ENCODE results near the gene LIN28B. TPM values are rescaled to one million over a fixed set of nuclear protein-coding genes. Genes with fewer than 3 reads are reported as not detected.
"Not testable (repeated sequence)": the region's sequence is repeated elsewhere in the genome, so short reads cannot be mapped to it uniquely, and the experiment has no call there.

LIN28B gene
- total and polyA plus RNA-seq, 2 of the 4 experiments (the other 2 are of a cell fraction): not detected

DNA sequence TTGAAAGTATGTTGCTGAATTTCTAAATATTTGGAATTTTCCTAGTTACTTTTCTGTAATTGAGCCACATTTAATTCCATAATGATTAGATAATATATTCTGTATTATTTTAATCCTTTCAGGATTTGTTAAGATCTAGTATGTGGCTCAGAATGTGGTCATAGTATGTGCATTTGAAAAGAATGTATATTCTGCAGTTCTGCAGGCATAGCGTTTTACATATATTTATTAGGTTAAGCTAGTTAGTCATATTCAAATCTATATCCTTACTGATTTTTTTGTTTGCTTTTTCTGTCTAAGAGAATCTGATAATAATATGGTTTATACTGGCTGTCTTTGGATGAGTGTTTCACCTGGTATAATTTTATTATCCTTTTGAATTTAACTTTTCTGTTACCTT is 33.2 kb downstream of the LIN28B start:
- Histone ChIP-seq H4K5ac (ENCODE audit: low read depth, low read length) (no peak overlapping the region), H3K27me3 (ENCODE audit: control insufficient read depth, insufficient read depth, low read length) (no peaks in the 10 kb centered on the region), H4K91ac (ENCODE audit: insufficient read depth, low read depth, low read length) (no peak overlapping the region), H3K23ac (ENCODE audit: low read depth, low read length) (no peak overlapping the region), H3K9me3 (ENCODE audit: control insufficient read depth, insufficient read depth, low read length) (no peaks in the 10 kb centered on the region), H4K20me1 (ENCODE audit: insufficient read depth, low read length) (no peaks in the 10 kb centered on the region), H4K8ac (ENCODE audit: low read depth in 2 of 2, low read length in 2 of 2) (no peak overlapping the region), H2AK5ac (ENCODE audit: low read depth, low read length) (no peak overlapping the region), H3K27ac (ENCODE audit: insufficient read depth, low read length) (no peak overlapping the region), H3K4me3 (ENCODE audit: insufficient read depth, low read depth, low read length) (no peak overlapping the region), H2BK120ac (ENCODE audit: low read depth, low read length) (no peak overlapping the region), H3K79me1 (ENCODE audit: low read depth in 1 of 2, low read length in 2 of 2) (no peaks in the 10 kb centered on the region), H2AFZ (replicated peaks; ENCODE audit: low read length, poor library complexity) (no peak overlapping the region), H2BK20ac (ENCODE audit: low read depth, low read length) (no peak overlapping the region), H3K4me1 (ENCODE audit: control insufficient read depth, insufficient read depth, low read length) (no peaks in the 10 kb centered on the region), H3K9me1 (ENCODE audit: insufficient read depth, low read length) (no peaks in the 10 kb centered on the region), H2BK5ac (ENCODE audit: low read depth, low read length, poor library complexity, severe bottlenecking) (no peak overlapping the region), H3K56ac (ENCODE audit: extremely low read depth, insufficient read depth, low read length) (no peak overlapping the region), H3K4ac (ENCODE audit: low read depth, low read length) (no peak overlapping the region), H2BK15ac (ENCODE audit: low read depth, low read length) (no peak overlapping the region), H3K36me3 (ENCODE audit: control insufficient read depth, insufficient read depth, low read length) (no peaks in the 10 kb centered on the region), H2AK9ac (replicated peaks; ENCODE audit: low read depth, low read length, poor library complexity) (no peak overlapping the region), H3K18ac (ENCODE audit: low read depth, low read length) (no peak overlapping the region), H3K14ac (replicated peaks; ENCODE audit: low read depth, low read length) (no peak overlapping the region), H3K4me2 (ENCODE audit: low read depth, low read length) (no peak overlapping the region), H3K9ac (ENCODE audit: low read depth, low read length) (no peak overlapping the region)
- TF ChIP-seq RAD21 (IDR thresholded peaks at IDR 0.05; ENCODE audit: low read length) (no peak), CEBPB (IDR thresholded peaks at IDR 0.05; ENCODE audit: low read depth, low read length) (no peak), CHD1 (IDR thresholded peaks at IDR 0.05; ENCODE audit: low read depth, low read length) (no peak)
- TF ChIP-seq, protein P1, sequence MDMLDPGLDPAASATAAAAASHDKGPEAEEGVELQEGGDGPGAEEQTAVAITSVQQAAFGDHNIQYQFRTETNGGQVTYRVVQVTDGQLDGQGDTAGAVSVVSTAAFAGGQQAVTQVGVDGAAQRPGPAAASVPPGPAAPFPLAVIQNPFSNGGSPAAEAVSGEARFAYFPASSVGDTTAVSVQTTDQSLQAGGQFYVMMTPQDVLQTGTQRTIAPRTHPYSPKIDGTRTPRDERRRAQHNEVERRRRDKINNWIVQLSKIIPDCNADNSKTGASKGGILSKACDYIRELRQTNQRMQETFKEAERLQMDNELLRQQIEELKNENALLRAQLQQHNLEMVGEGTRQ (IDR thresholded peaks at IDR 0.05; ENCODE audit: low read depth, low read length): no peak
- in situ Hi-C loops (cut with MboI; ENCODE audit: low sequenced_read_pairs) (no loop called here), dilution Hi-C loops (cut with HindIII; ENCODE audit: low sequenced_read_pairs, unreplicated experiment) (no loop called here), intact Hi-C loops (cut with micrococcal nuclease) (no loop called here)
- POLR2A ChIA-PET (ENCODE audit: unreplicated experiment): no interaction called here
- CTCF ChIA-PET: no interaction called here
- BruUV-seq (replicated peaks): no TSS peak
- DNase-seq (no peak), ATAC-seq (ENCODE audit: low read depth) (no peak)
- WGBS, 2 experiments (ENCODE audit: extremely low coverage in 2 of 2, insufficient read length in 1 of 2): no CpG with 5 or more reads among the region's 1 CpG

- H3K9me1 ChIP-seq (ENCODE audit: insufficient read depth, low read length); in situ Hi-C loops (cut with MboI; ENCODE audit: low sequenced_read_pairs): not testable (repeated sequence)
Observed at GRCh38 chr6:104991062-104991461, 34.2 kb downstream of the LIN28B start.

More at GRCh38 chr6:104991062-104991461, 34.2 kb downstream of the LIN28B start:
- dilution Hi-C loops (cut with HindIII; ENCODE audit: low sequenced_read_pairs, unreplicated experiment); ATAC-seq (ENCODE audit: low read depth); H3K18ac ChIP-seq (ENCODE audit: low read depth, low read length); H2BK15ac ChIP-seq (ENCODE audit: low read depth, low read length); BruUV-seq (replicated peaks); POLR2A ChIA-PET (ENCODE audit: unreplicated experiment); H2BK20ac ChIP-seq (ENCODE audit: low read depth, low read length); H3K4ac ChIP-seq (ENCODE audit: low read depth, low read length); H3K36me3 ChIP-seq (ENCODE audit: control insufficient read depth, insufficient read depth, low read length); H3K4me1 ChIP-seq (ENCODE audit: control insufficient read depth, insufficient read depth, low read length); H4K91ac ChIP-seq (ENCODE audit: insufficient read depth, low read depth, low read length); H2AK5ac ChIP-seq (ENCODE audit: low read depth, low read length); H4K20me1 ChIP-seq (ENCODE audit: insufficient read depth, low read length); intact Hi-C loops (cut with micrococcal nuclease); H3K9me3 ChIP-seq (ENCODE audit: control insufficient read depth, insufficient read depth, low read length); H2BK5ac ChIP-seq (ENCODE audit: low read depth, low read length, poor library complexity, severe bottlenecking); H3K79me1 ChIP-seq (ENCODE audit: low read depth in 1 of 2, low read length in 2 of 2); H3K9ac ChIP-seq (ENCODE audit: low read depth, low read length); CTCF ChIA-PET; H2AK9ac ChIP-seq (replicated peaks; ENCODE audit: low read depth, low read length, poor library complexity); H3K4me2 ChIP-seq (ENCODE audit: low read depth, low read length); H3K56ac ChIP-seq (ENCODE audit: extremely low read depth, insufficient read depth, low read length); H3K4me3 ChIP-seq (ENCODE audit: insufficient read depth, low read depth, low read length); H2AFZ ChIP-seq (replicated peaks; ENCODE audit: low read length, poor library complexity); H3K27me3 ChIP-seq (ENCODE audit: control insufficient read depth, insufficient read depth, low read length); H4K8ac ChIP-seq (ENCODE audit: low read depth in 2 of 2, low read length in 2 of 2); H3K14ac ChIP-seq (replicated peaks; ENCODE audit: low read depth, low read length); H2BK120ac ChIP-seq (ENCODE audit: low read depth, low read length); H4K5ac ChIP-seq (ENCODE audit: low read depth, low read length); H3K27ac ChIP-seq (ENCODE audit: insufficient read depth, low read length); H3K23ac ChIP-seq (ENCODE audit: low read depth, low read length); DNase-seq: not testable (repeated sequence)
- no CpG with 5 or more reads among the region's 37 CpGs for WGBS, 2 experiments (ENCODE audit: extremely low coverage in 2 of 2, insufficient read length in 1 of 2)
